Fibroblast of lung (primary cell): Measurements from ENCODE around the gene FSTL4. TPM values are rescaled to one million over a fixed set of nuclear protein-coding genes. Genes with fewer than 3 reads are reported as not detected.

Experiments used
- DNase-seq, 2 donors: peaks; one replicate each; pipeline versions ENCODE4 v3.0.0 to v3.0.0-alpha.2; 2010; ENCODE audit warnings: low read depth in 2 of 2
- H2AFZ ChIP-seq: 2 replicates; pipeline ENCODE4 v1.5.1; 2012; ENCODE audit warnings: low read length, control low read depth, inconsistent platforms
- H3K27ac ChIP-seq: 2 replicates; pipeline ENCODE4 v1.5.1; 2011; ENCODE audit warnings: low read length, control low read depth; ENCODE audit not compliant: insufficient read depth
- H3K27me3 ChIP-seq: 2 replicates; pipeline ENCODE4 v1.5.1; 2011; ENCODE audit warnings: mild to moderate bottlenecking, low read length; ENCODE audit not compliant: control insufficient read depth, insufficient read depth
- H3K36me3 ChIP-seq: 2 replicates; pipeline ENCODE4 v1.5.1; 2011; ENCODE audit warnings: low read length; ENCODE audit not compliant: control insufficient read depth, insufficient read depth
- H3K4me1 ChIP-seq: 2 replicates; pipeline ENCODE4 v1.5.1; 2011; ENCODE audit warnings: low read length; ENCODE audit not compliant: control insufficient read depth, insufficient read depth; ENCODE audit errors: extremely low read depth
- H3K4me2 ChIP-seq: 2 replicates; pipeline ENCODE4 v1.5.1; 2011; ENCODE audit warnings: low read length, control low read depth; ENCODE audit not compliant: insufficient read depth; ENCODE audit errors: extremely low read depth
- H3K4me3 ChIP-seq, 4 experiments: fragments of 200-600 bp in 1 of 4; sonication (generic) in 1 of 4; replicated peaks in 1 of 4; 2 replicates each; pipeline ENCODE4 v1.5.1; 2011 to 2016; ENCODE audit warnings: low read length in 4 of 4, low read depth in 3 of 4, mild to moderate bottlenecking in 3 of 4, control low read depth in 2 of 4, inconsistent platforms in 1 of 4, mixed read lengths in 1 of 4; ENCODE audit not compliant: insufficient read depth in 1 of 4; ENCODE audit errors: control extremely low read depth in 1 of 4
- H3K79me2 ChIP-seq: 2 replicates; pipeline ENCODE4 v1.5.1; 2012; ENCODE audit warnings: mild to moderate bottlenecking, low read length, inconsistent platforms; ENCODE audit not compliant: control insufficient read depth, insufficient read depth
- H3K9ac ChIP-seq: 2 replicates; pipeline ENCODE4 v1.5.1; 2011; ENCODE audit warnings: mild to moderate bottlenecking, low read length, control low read depth; ENCODE audit not compliant: insufficient read depth
- H3K9me3 ChIP-seq: 2 replicates; pipeline ENCODE4 v1.5.1; 2012; ENCODE audit warnings: low read depth, low read length; ENCODE audit not compliant: control insufficient read depth, insufficient read depth
- H4K20me1 ChIP-seq: 2 replicates; pipeline ENCODE4 v1.5.1; 2011; ENCODE audit warnings: low read length; ENCODE audit not compliant: control insufficient read depth, insufficient read depth; ENCODE audit errors: extremely low read depth
- EZH2 ChIP-seq: IDR thresholded peaks from 2 replicates; pipeline ENCODE4 v1.5.1; 2012; ENCODE audit warnings: low read length, control low read depth, mild to moderate bottlenecking; ENCODE audit errors: missing control alignments
- polyA plus RNA-seq, 2 donors: library from polyadenylated mRNA; depleted of rRNA in 1 of 2; stranded (reverse) in 1 of 2; unstranded in 1 of 2; fragments of >200 nt; gene quantifications; 2 replicates each; pipeline ENCODE4 v1.2.1, GENCODE V29; 2011 to 2012; ENCODE audit warnings: missing spikeins in 1 of 2
- total RNA-seq: library from RNA; depleted of rRNA; stranded (reverse); fragments of >200 nt; gene quantifications from 2 replicates; pipeline ENCODE4 v1.2.1, GENCODE V29; 2014
- TF ChIP-seq, protein P1 (sequence below), 2 donors: IDR thresholded peaks in 1 of 2; conservative IDR thresholded peaks in 1 of 2; 1 replicate in 1 of 2; 2 replicates in 1 of 2; pipeline ENCODE4 v1.5.1; 2011 to 2012; ENCODE audit warnings: low read length in 2 of 2, control low read depth in 1 of 2, inconsistent platforms in 1 of 2, low read depth in 1 of 2, mild to moderate bottlenecking in 1 of 2

FSTL4 gene
- total and polyA plus RNA-seq, 2 donors (not counting 1 experiment from before 2014, with no cell fraction given): 0.17 to 0.33 TPM

DNA sequence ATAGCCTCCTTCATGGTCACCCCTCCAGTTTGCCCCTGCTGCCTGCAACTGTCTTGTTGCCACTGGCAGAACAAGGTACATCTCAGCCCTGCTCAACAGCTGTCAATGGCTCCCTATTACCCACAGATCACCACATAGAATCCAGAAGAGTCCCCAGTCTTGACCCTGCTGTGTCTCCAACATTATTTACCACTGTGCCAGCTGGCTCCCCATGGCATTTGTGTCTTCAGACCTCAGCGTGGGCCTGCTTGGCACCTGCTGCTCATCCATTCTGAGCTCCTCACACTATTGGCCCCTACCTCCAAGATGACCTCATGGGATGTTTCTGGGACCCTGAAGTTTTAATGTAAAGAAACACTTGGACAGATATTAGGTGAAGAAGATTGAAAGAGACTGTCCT is 358.7 kb downstream of the FSTL4 start:
- Histone ChIP-seq H3K9me3 (no peaks in the 10 kb centered on the region), H3K79me2 (no peaks in the 10 kb centered on the region), H3K27ac (no peak overlapping the region), H3K27me3 (peaks cover 5% of the 10 kb centered on the region), H4K20me1 (no peaks in the 10 kb centered on the region), H3K9ac (no peak overlapping the region), H3K4me1 (no peaks in the 10 kb centered on the region), H3K4me3 (no peak overlapping the region), H3K4me2 (no peak overlapping the region), H2AFZ (no peak overlapping the region), H3K36me3 (no peaks in the 10 kb centered on the region)
- TF ChIP-seq EZH2: no peak
- TF ChIP-seq, protein P1, sequence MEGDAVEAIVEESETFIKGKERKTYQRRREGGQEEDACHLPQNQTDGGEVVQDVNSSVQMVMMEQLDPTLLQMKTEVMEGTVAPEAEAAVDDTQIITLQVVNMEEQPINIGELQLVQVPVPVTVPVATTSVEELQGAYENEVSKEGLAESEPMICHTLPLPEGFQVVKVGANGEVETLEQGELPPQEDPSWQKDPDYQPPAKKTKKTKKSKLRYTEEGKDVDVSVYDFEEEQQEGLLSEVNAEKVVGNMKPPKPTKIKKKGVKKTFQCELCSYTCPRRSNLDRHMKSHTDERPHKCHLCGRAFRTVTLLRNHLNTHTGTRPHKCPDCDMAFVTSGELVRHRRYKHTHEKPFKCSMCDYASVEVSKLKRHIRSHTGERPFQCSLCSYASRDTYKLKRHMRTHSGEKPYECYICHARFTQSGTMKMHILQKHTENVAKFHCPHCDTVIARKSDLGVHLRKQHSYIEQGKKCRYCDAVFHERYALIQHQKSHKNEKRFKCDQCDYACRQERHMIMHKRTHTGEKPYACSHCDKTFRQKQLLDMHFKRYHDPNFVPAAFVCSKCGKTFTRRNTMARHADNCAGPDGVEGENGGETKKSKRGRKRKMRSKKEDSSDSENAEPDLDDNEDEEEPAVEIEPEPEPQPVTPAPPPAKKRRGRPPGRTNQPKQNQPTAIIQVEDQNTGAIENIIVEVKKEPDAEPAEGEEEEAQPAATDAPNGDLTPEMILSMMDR (conservative IDR thresholded peaks at IDR 0.05 in 1 of 2, IDR thresholded peaks at IDR 0.05 in 1 of 2; ENCODE audit: low read depth in 1 of 2, low read length in 2 of 2): no peak
- no peak for DNase-seq

DNA sequence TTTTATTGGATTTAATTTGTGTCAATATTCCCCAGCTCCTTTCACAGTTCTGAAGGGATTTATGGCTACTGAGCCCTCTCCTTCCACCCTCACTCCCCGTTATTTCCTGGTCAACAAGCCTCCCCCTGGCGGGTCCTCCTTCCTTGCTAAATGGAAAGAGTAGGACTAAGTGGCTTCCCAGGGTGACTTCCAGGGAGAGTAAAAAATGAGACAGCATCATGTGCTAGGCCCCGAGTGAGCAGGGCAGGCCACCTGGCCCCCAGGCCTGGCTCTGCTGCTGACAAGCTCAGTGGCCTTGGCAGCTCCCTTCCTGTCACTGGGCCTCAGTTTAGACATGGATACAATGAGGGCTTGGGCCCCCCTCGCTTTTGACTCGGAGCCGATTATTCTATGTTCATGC is 359.3 kb downstream of the FSTL4 start:
- Histone ChIP-seq H3K4me3 (no peak overlapping the region), H3K27ac (no peak overlapping the region), H2AFZ (no peak overlapping the region), H3K9me3 (no peaks in the 10 kb centered on the region), H4K20me1 (no peaks in the 10 kb centered on the region), H3K4me1 (no peaks in the 10 kb centered on the region), H3K27me3 (peaks cover 2% of the 10 kb centered on the region), H3K79me2 (no peaks in the 10 kb centered on the region), H3K36me3 (no peaks in the 10 kb centered on the region), H3K9ac (no peak overlapping the region), H3K4me2 (no peak overlapping the region)
- no peak for TF ChIP-seq EZH2
- TF ChIP-seq, protein P1 (conservative IDR thresholded peaks at IDR 0.05 in 1 of 2, IDR thresholded peaks at IDR 0.05 in 1 of 2; ENCODE audit: low read depth in 1 of 2, low read length in 2 of 2): no peak
- no peak for DNase-seq

DNA sequence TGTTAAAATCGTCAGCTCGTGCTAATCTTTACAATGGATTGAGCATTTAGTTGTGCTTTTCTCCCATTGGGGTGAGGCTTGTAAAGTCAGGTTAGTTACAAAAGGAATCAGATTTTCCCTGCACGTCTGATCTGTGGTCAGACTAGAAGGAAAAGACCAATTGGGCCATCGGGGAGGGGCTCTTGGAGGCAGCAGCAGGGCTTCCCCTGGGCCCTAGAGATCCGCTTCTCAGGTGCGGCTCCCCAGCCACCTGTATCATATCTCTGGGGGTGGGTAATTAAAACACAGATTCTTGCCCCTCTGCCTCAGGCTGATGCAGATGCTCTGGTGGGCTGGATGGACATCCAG is 360.2 kb downstream of the FSTL4 start:
- no peak overlapping the region for H3K4me3 ChIP-seq
- H2AFZ ChIP-seq: no peak overlapping the region
- no peak for TF ChIP-seq EZH2
- TF ChIP-seq, protein P1 (conservative IDR thresholded peaks at IDR 0.05 in 1 of 2, IDR thresholded peaks at IDR 0.05 in 1 of 2; ENCODE audit: low read depth in 1 of 2, low read length in 2 of 2): no peak

More for the DNA sequence above, 360.2 kb downstream of the FSTL4 start:
- H3K9ac ChIP-seq: no peak overlapping the region
- H3K79me2 ChIP-seq: no peaks in the 10 kb centered on the region
- no peaks in the 10 kb centered on the region for H4K20me1 ChIP-seq
- H3K4me2 ChIP-seq: no peak overlapping the region
- H3K4me1 ChIP-seq: no peaks in the 10 kb centered on the region
- peaks cover 2% of the 10 kb centered on the region for H3K27me3 ChIP-seq
- H3K9me3 ChIP-seq: no peaks in the 10 kb centered on the region
- no peak overlapping the region for H3K27ac ChIP-seq
- no peaks in the 10 kb centered on the region for H3K36me3 ChIP-seq
- DNase-seq: no peak
